Activated T-helper 17 cell treated with anti-CD3 and anti-CD28 coated beads, Interleukin-2, amount 50 U/mL, for 72 hours (primary cell): ENCODE measurements around the gene SUPT3H. TPM values are rescaled to one million over a fixed set of nuclear protein-coding genes. Genes with fewer than 3 reads are reported as not detected.

Experiments used
- ATAC-seq: fragments of 150-1000 bp; cut with Tn5 transposase; replicated peaks from 2 replicates; pipeline ENCODE4 v1.10.0; 2021; ENCODE audit warnings: mild to moderate bottlenecking, moderate library complexity
- H3K27ac Mint-ChIP-seq: one replicate; pipeline ENCODE4 v1.8.0; 2022; ENCODE audit warnings: mixed read lengths
- H3K27me3 Mint-ChIP-seq: one replicate; pipeline ENCODE4 v1.8.0; 2022; ENCODE audit warnings: mixed read lengths
- H3K36me3 Mint-ChIP-seq: one replicate; pipeline ENCODE4 v1.8.0; 2022; ENCODE audit warnings: low read depth, mild to moderate bottlenecking, mixed read lengths
- H3K4me1 Mint-ChIP-seq: one replicate; pipeline ENCODE4 v1.8.0; 2022; ENCODE audit warnings: mixed read lengths
- H3K4me3 Mint-ChIP-seq: one replicate; pipeline ENCODE4 v1.8.0; 2022; ENCODE audit warnings: mild to moderate bottlenecking, mixed read lengths
- H3K9me3 Mint-ChIP-seq: one replicate; pipeline ENCODE4 v1.8.0; 2022; ENCODE audit warnings: mixed read lengths
- total RNA-seq, 2 donors: library from RNA; stranded (reverse); gene quantifications; one replicate each; pipeline ENCODE4 v1.2.3, GENCODE V29; 2022

Gene SUPT3H
- total RNA-seq, 2 donors from 2014 or later = 12.1 to 20.0 TPM

DNA sequence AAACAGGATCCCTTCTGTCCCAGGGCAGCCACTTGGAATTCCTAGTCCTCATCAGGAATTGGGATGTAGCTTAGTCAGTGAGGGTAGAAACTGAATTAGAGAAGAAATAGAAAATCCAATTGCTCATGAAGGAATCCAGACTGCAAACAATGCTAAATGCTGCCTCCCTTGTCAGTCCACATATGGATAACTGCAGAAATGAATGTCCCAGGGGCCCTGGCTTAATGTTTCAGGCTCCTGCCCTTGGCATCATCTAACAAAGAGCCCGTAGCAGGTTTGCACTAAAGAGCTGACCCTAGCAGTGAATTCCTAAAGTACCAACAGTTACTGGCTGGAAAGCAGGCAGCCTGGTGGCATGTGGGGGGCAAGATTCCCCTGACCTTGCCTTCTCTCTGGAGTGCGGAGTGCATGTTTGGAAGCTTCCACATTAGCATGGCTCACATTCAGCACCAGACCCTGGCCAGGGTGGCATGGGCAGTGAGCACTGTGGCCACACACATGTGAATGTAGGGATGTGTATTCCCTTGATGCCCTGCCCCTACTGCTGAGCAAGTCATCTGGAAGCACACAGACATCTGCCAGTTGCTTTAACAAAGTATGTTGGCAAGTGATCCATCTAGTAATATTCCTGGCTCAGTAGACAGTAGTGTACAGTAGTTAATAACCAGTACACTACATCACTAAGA lies 595.7 kb downstream of the SUPT3H start:
- no peaks in the 10 kb centered on the region for H3K27me3 Mint-ChIP-seq
- no peak for ATAC-seq
- no peak overlapping the region for H3K4me3 Mint-ChIP-seq
- H3K27ac Mint-ChIP-seq = no peak overlapping the region
- no peaks in the 10 kb centered on the region for H3K4me1 Mint-ChIP-seq
- peaks cover 4% of the 10 kb centered on the region for H3K9me3 Mint-ChIP-seq
- no peaks in the 10 kb centered on the region for H3K36me3 Mint-ChIP-seq

DNA sequence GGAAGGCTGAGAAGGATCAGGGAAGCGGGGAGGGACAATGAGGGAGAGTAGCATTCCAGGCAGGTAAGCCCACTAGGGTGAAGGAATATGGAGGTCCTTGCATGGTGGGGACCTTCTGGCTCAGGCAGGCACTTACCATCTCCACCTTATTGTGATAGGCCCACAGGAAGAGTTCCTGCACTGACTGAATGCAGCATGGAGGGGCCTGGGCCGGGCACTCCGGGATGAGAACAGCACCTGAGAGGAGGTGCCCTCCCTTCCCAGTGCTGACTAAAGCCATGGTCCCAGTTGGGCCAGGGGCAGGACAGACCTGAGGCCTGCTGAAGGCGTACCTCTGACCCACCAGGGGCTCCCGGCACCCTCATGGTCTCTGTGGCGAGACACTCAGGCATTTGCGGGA lies 597.6 kb downstream of the SUPT3H start:
- no peak overlapping the region for H3K4me3 Mint-ChIP-seq
- H3K9me3 Mint-ChIP-seq = peaks cover 6% of the 10 kb centered on the region
- H3K36me3 Mint-ChIP-seq = no peaks in the 10 kb centered on the region
- no peaks in the 10 kb centered on the region for H3K27me3 Mint-ChIP-seq
- no peaks in the 10 kb centered on the region for H3K4me1 Mint-ChIP-seq
- ATAC-seq = no peak
- H3K27ac Mint-ChIP-seq = no peak overlapping the region

DNA sequence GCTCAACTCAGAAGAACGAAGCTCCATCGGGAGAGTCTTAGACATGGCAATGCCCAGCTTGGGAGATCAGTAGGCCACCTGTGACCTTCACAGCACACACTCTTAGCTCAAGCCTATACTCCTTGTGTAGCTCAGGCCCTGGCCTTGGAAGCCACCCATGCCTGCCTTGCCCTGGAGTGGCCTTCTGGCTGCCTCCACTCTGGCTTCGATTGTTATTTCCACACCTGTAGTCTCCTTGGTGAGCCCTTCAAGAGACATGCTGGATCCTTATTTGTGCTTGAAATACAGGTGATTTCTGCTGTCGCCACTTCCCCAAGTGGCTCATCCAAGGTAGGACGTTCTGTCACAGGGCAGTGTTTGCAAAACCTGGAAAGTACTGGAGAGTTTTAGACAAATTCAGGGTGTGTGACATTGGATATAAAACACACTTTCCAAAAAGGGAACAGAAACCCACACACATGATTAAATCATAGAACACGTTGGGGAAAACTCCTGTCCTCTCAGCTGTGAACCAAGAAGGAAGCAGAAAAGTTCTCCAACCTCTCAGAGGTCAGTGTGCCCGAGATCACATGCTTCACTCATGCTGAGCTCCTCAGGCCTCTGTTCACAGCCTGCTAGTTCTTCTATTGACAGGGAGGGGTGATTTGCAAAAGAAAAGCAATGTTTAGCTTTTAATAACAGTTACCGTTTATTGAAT lies 598.5 kb downstream of the SUPT3H start:
- no peaks in the 10 kb centered on the region for H3K36me3 Mint-ChIP-seq
- peaks cover 5% of the 10 kb centered on the region for H3K9me3 Mint-ChIP-seq
- H3K27me3 Mint-ChIP-seq = no peaks in the 10 kb centered on the region
- no peaks in the 10 kb centered on the region for H3K4me1 Mint-ChIP-seq
- no peak overlapping the region for H3K27ac Mint-ChIP-seq
- no peak for ATAC-seq
- H3K4me3 Mint-ChIP-seq = no peak overlapping the region

Other genes starting within 250 kb of the SUPT3H start
- gene RUNX2, start 49.6 kb downstream of the SUPT3H start, total RNA-seq = 10 to 100 TPM; 30.8 to 33.7 TPM